Fibroblast of villous mesenchyme (primary cell): ENCODE measurements around the gene SLC39A3. TPM values are rescaled to one million over a fixed set of nuclear protein-coding genes. Genes with fewer than 3 reads are reported as not detected.

Experiments
- DNase-seq: peaks from one replicate; pipeline ENCODE4 v3.0.0-alpha.2; 2010; ENCODE audit warnings: low read depth
- H3K4me3 ChIP-seq: 2 replicates; pipeline ENCODE4 v1.5.1; 2011; ENCODE audit warnings: low read depth, mild to moderate bottlenecking, low read length
- CTCF ChIP-seq: IDR thresholded peaks from 2 replicates; pipeline ENCODE4 v1.5.1; 2012; ENCODE audit warnings: low read depth, mild to moderate bottlenecking, low read length; ENCODE audit not compliant: insufficient read depth
- total RNA-seq: library from RNA; depleted of rRNA; stranded (reverse); fragments of >200 nt; gene quantifications from 2 replicates; pipeline ENCODE4 v1.2.3, GENCODE V29; 2012

Gene SLC39A3
- total RNA-seq, 1 donor: 25.9 TPM

DNA sequence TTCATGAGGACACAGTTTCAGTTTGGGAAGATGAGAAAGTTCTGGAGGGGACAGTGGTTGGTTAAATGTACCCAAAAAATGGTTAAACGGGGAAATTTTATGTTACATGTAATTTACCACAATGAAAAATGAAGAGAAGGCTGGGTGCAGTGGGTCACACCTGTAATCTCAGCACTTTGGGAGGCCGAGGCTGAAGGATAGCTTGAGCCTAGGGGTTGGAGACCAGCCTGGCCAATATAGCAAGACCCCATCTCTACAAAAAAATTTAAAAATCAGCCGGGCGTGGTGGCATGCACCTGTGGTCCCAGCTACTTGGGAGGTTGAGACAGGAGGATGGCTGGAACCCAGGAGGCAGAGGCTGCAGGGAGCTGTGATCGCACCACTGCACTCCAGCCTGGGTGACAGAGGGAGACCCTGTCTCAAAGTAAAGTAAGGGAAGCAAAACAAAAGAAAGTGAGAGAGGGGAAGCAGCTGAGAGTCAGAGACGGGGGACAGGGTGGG lies 54.6 kb downstream of the SLC39A3 start:
- no peak for TF ChIP-seq CTCF
- H3K4me3 ChIP-seq: no peak overlapping the region
- DNase-seq: no peak

- H3K4me3 ChIP-seq: no peak overlapping the region
- no peak for TF ChIP-seq CTCF
- DNase-seq: no peak
These were observed 56.3 kb downstream of the SLC39A3 start for GRCh38 chr19:2683430-2684003.

Other genes with a start within 250 kb of the SLC39A3 start
- gene GNG7, start 37.3 kb downstream of the SLC39A3 start, total RNA-seq: under 0.01 TPM in 1 of 2 replicates, not detected in the other
- under 0.01 and 0.32 TPM in 2 replicates for gene DIRAS1, start 18.6 kb downstream of the SLC39A3 start, total RNA-seq
- 44.5 and 50.9 TPM in 2 replicates for gene SGTA, start 43.3 kb upstream of the SLC39A3 start, total RNA-seq
- 65.7 and 72.5 TPM in 2 replicates for gene THOP1, start 45.5 kb upstream of the SLC39A3 start, total RNA-seq
- gene ZNF554, start 79.9 kb upstream of the SLC39A3 start, total RNA-seq: 3.2 and 3.5 TPM in 2 replicates
- 4.8 and 6.0 TPM in 2 replicates for gene ZNF555, start 101.5 kb upstream of the SLC39A3 start, total RNA-seq
- 0.32 and 0.86 TPM in 2 replicates for gene ZNF556, start 127.3 kb upstream of the SLC39A3 start, total RNA-seq
- gene ZNF57, start 160.9 kb upstream of the SLC39A3 start, total RNA-seq: 3.9 and 6.0 TPM in 2 replicates
- 3.0 and 4.8 TPM in 2 replicates for gene ZNF77, start 205.0 kb upstream of the SLC39A3 start, total RNA-seq
- 0.97 and 1.7 TPM in 2 replicates for gene TLE6, start 237.5 kb upstream of the SLC39A3 start, total RNA-seq